KMS-11 (cell line): Measurements from ENCODE around the gene BTN2A1.

ENCODE experiments used
- H2AFZ ChIP-seq: fragments of 200-600 bp; sonication (generic); 2 replicates; pipeline ENCODE4 v1.6.1; 2016; ENCODE audit warnings: antibody characterized with exemption, mixed run types, low read depth
- H3K27ac ChIP-seq: fragments of 200-600 bp; sonication (generic); 2 replicates; pipeline ENCODE4 v1.6.1; 2016; ENCODE audit warnings: mild to moderate bottlenecking, mixed run types
- H3K27me3 ChIP-seq: fragments of 200-600 bp; sonication (generic); 2 replicates; pipeline ENCODE4 v1.6.1; 2017; ENCODE audit warnings: mild to moderate bottlenecking, low read depth, mixed run types, moderate library complexity; ENCODE audit not compliant: insufficient read depth
- H3K36me3 ChIP-seq: fragments of 200-600 bp; sonication (generic); 2 replicates; pipeline ENCODE4 v1.6.1; 2017; ENCODE audit warnings: mild to moderate bottlenecking, mixed run types; ENCODE audit not compliant: insufficient read depth
- H3K4me1 ChIP-seq: fragments of 200-600 bp; sonication (generic); 2 replicates; pipeline ENCODE4 v1.6.1; 2016; ENCODE audit warnings: mild to moderate bottlenecking, low read depth, mixed run types; ENCODE audit not compliant: poor library complexity, severe bottlenecking
- H3K4me2 ChIP-seq: fragments of 200-600 bp; sonication (generic); 2 replicates; pipeline ENCODE4 v1.7.0; 2016; ENCODE audit warnings: mild to moderate bottlenecking, mixed run types
- H3K4me3 ChIP-seq: fragments of 200-600 bp; sonication (generic); IDR thresholded peaks from 2 replicates; pipeline ENCODE4 v1.6.1; 2017; ENCODE audit warnings: low read depth, low read length, mixed read lengths; ENCODE audit not compliant: insufficient read depth
- H3K79me2 ChIP-seq: fragments of 200-600 bp; sonication (generic); 2 replicates; pipeline ENCODE4 v1.6.1; 2016; ENCODE audit warnings: low read depth, mixed run types; ENCODE audit not compliant: insufficient read depth
- H3K9ac ChIP-seq: fragments of 200-600 bp; sonication (generic); 2 replicates; pipeline ENCODE4 v1.6.1; 2016; ENCODE audit warnings: mild to moderate bottlenecking, mixed run types
- H4K20me1 ChIP-seq: fragments of 200-600 bp; sonication (generic); 2 replicates; pipeline ENCODE4 v1.6.1; 2016; ENCODE audit warnings: mild to moderate bottlenecking, mixed run types; ENCODE audit not compliant: insufficient read depth
- TF ChIP-seq, protein P1 (sequence below): fragments of 200-600 bp; sonication (generic); conservative IDR thresholded peaks from 2 replicates; pipeline ENCODE4 v1.6.1; 2017; ENCODE audit warnings: low read depth, mild to moderate bottlenecking, antibody characterized with exemption, low read length, moderate library complexity, mixed read lengths

The BTN2A1 gene

DNA sequence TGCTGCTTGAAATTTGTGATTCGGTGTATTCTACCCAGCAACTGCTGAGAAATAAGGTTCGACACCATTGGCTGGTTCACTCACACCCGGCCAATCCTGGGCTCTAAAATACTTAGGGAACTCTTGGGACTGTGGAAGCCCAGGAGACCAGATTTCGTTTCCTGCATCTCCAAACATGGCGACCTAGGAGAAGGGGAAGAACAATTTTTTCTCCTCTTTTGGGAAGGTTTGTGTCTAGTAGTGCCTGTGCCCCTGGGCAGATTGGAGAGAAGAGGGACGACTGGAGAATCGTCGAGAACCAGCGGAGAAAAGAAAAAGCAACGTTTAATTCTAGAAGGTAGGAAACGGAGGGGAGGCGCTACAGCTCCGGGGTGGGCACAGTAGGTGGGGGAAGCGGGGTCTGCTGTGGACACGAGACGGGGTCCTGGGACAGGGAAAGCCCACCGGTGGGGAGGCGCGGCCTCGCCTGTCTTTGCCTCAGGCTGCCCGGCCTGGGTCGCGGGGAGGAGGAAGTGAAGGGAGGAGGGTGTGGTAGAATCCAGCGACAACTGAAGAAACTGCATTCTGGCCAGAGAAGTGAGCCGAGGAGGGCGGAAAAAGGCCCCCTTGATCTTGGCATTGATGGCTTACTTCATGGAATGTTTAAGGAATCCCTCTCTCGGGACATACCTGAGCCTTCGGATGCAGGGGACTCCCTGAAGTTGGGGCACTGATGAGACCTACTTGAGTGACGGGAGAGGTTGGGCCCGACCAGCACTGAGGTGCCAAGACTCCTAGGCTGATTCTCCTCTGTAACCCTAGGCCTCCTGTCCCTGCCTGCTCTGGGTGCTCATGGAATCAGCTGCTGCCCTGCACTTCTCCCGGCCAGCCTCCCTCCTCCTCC is at the start of gene BTN2A1:
Gene BTN2A1, plus strand, starts transcription at position 150 of the 883 bp plus-strand sequence. Its CDS starts 682 bp downstream, at position 832.
- Histone ChIP-seq H3K27ac (peak within 1 kb of the TSS; percentile 44), H3K4me2 (peak within 1 kb of the TSS; percentile 47), H3K36me3 (no peaks in the 10 kb centered on the region), H3K79me2 (peaks cover 11% of the 10 kb centered on the region; the same call in 1 of the 2 replicates), H2AFZ (peak within 1 kb of the TSS; percentile 88), H4K20me1 (no peaks in the 10 kb centered on the region), H3K9ac (peak within 1 kb of the TSS; percentile 69), H3K4me1 (peaks cover 14% of the 10 kb centered on the region), H3K4me3 (no peak within 1 kb of the TSS), H3K27me3 (no peaks in the 10 kb centered on the region)
- TF ChIP-seq, protein P1, sequence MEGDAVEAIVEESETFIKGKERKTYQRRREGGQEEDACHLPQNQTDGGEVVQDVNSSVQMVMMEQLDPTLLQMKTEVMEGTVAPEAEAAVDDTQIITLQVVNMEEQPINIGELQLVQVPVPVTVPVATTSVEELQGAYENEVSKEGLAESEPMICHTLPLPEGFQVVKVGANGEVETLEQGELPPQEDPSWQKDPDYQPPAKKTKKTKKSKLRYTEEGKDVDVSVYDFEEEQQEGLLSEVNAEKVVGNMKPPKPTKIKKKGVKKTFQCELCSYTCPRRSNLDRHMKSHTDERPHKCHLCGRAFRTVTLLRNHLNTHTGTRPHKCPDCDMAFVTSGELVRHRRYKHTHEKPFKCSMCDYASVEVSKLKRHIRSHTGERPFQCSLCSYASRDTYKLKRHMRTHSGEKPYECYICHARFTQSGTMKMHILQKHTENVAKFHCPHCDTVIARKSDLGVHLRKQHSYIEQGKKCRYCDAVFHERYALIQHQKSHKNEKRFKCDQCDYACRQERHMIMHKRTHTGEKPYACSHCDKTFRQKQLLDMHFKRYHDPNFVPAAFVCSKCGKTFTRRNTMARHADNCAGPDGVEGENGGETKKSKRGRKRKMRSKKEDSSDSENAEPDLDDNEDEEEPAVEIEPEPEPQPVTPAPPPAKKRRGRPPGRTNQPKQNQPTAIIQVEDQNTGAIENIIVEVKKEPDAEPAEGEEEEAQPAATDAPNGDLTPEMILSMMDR, result no peak

DNA sequence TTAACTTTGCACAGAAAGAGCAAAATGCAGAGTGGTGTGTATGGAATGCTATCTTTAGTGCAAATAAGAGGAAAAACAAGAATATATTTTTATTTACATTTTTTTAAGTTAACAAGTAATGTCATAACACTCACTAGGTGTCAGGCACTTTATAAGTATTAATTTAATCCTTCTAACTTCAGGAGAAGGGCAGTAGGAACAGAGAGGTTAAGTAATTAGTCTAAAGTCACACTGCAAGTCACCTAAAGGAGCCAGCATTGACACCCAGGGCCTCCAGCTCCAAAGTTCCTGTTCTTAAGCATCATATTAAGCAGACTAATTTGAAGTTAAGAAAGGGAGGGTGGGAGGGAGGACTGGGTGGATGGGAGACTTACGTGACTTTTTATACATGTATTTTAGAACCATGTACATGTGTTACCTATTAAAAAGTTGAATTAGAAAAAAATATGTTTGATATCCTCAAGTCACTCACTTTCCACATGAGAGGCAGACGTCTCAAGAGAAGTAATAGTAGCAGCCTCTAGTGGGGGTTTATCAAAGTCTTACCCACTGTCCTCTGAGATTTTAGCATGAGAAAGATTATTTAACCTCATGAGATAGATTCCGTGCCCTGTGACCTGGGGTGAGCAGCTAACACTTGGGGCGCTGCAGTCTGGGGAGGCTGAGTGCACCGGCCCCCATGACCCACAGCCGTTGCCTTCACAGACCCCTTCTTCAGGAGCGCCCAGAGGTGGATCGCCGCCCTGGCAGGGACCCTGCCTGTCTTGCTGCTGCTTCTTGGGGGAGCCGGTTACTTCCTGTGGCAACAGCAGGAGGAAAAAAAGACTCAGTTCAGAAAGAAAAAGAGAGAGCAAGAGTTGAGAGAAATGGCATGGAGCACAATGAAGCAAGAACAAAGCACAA is 48.7 kb upstream of the BTN2A1 start:
- H3K4me1 ChIP-seq, result no peaks in the 10 kb centered on the region
- H3K36me3 ChIP-seq, result no peaks in the 10 kb centered on the region
- H3K27me3 ChIP-seq, result no peaks in the 10 kb centered on the region
- no peak overlapping the region for H3K4me2 ChIP-seq
- H3K27ac ChIP-seq, result no peak overlapping the region
- TF ChIP-seq, protein P1, result no peak
- no peaks in the 10 kb centered on the region for H3K79me2 ChIP-seq
- H2AFZ ChIP-seq, result no peak overlapping the region
- H3K9ac ChIP-seq, result no peak overlapping the region
- H4K20me1 ChIP-seq, result no peaks in the 10 kb centered on the region
- no peak overlapping the region for H3K4me3 ChIP-seq

DNA sequence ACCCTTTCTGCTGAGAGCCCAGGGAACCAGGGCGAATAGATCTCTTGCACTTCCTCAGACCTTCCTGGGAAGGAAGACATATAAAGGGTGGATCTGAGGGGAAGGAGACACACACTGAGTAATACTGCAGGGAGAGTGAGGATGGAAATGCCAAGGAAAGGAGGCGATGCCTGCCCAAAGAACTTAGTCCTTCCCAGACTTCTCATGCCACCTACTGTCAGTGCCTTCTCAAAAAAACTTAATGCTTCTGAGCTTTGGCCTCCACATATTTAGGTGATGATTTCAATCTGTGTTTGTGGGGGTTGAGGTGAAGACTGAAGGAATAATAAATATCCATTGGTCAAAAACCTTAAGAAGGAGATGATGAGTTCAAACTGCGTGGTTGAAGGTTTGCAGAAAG is 46.0 kb upstream of the BTN2A1 start:
- TF ChIP-seq, protein P1, result no peak
- Histone ChIP-seq H4K20me1 (no peaks in the 10 kb centered on the region), H3K4me3 (no peak overlapping the region), H3K36me3 (no peaks in the 10 kb centered on the region), H3K27ac (no peak overlapping the region), H3K4me2 (no peak overlapping the region), H2AFZ (no peak overlapping the region), H3K4me1 (no peaks in the 10 kb centered on the region), H3K79me2 (no peaks in the 10 kb centered on the region), H3K27me3 (no peaks in the 10 kb centered on the region), H3K9ac (no peak overlapping the region)

DNA sequence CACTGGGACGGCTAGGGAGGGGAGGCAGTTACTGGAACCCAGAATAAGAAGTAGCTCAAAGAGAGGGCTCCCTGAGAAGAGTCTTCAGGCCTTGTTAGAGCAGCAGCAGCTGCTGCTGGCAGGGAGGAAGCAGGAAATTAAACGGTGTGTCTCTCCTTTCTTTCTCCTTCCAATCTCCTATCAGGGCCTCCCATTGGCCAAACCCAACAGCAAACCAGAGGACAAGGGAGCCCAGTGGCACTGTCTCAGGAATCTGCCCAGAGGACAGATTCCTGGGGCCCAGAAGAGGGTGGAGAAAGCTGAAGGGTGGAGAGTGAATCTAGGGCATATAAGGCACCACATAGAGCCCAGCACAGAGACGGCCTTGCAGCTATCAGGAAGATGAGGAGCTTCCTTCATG is 45.5 kb upstream of the BTN2A1 start:
- Histone ChIP-seq H3K27me3 (no peaks in the 10 kb centered on the region), H4K20me1 (no peaks in the 10 kb centered on the region), H3K36me3 (no peaks in the 10 kb centered on the region), H3K27ac (no peak overlapping the region), H3K9ac (no peak overlapping the region), H2AFZ (no peak overlapping the region), H3K4me1 (no peaks in the 10 kb centered on the region), H3K79me2 (no peaks in the 10 kb centered on the region), H3K4me3 (no peak overlapping the region), H3K4me2 (no peak overlapping the region)
- TF ChIP-seq, protein P1, result no peak
